ENCODE results near the gene CIROP. TPM values are rescaled to one million over a fixed set of nuclear protein-coding genes. Genes with fewer than 3 reads are reported as not detected.

Gene CIROP
- total RNA-seq = not detected
- long read RNA-seq, donor 1 = 0 reads
- long read RNA-seq, donor 2 = 0 reads

- intact Hi-C loops (cut with DNase I) = no loop called here
- no peak for DNase-seq (ENCODE audit: low spot score)
These were observed at the start of gene CIROP for GRCh38 chr14:23104591-23105347. TSS of gene CIROP (minus strand) at chr14:23104989. CDS start at chr14:23104920, 69 bp downstream.

GRCh38 chr14:23153851-23154796 is 49.3 kb upstream of the CIROP start:
- intact Hi-C loops (cut with DNase I) = no loop called here

DNA sequence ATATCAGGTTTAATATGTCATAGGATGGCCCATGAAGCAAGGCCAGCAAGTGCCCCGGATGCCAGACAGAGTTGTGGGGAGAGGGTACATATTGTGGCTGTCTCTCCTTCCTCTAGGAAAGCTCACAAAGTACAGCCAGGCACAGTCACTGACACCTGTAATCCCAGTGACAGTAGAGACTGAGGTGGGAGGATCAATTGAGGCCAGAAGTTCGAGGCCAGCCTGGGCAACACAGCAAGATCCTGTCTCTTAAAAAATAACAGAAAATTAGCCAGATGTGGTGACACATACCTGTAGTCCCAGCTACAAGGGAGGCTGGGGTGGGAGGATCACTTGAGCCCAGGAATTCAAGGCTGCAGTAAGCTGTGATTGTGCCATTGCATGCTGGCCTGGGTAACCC is 46.6 kb upstream of the CIROP start:
- intact Hi-C loops (cut with DNase I) = no loop called here
- DNase-seq (ENCODE audit: low spot score) = no peak

More at GRCh38 chr14:23153851-23154796, 49.3 kb upstream of the CIROP start:
- peak; percentile 97 for DNase-seq (ENCODE audit: low spot score)

DNA sequence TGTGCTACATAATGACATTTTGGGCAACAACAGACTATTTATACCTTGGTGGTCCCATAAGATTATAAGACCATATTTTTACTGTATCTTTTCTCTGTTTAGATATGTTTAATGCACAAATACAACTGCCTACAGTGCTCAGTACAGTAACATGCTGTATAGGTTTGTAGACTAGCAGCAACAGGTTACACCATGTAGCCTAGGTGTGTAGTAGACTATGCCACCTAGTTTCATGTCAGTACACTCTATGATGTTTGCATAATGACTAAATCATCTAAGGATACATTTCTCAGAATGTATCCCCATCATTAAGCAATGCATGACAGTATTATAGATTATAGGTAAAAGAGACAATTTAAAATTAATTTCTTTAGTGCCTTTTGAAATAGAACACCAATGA is 45.0 kb upstream of the CIROP start:
- intact Hi-C loops (cut with DNase I) = no loop called here
- DNase-seq (ENCODE audit: low spot score) = no peak

DNA sequence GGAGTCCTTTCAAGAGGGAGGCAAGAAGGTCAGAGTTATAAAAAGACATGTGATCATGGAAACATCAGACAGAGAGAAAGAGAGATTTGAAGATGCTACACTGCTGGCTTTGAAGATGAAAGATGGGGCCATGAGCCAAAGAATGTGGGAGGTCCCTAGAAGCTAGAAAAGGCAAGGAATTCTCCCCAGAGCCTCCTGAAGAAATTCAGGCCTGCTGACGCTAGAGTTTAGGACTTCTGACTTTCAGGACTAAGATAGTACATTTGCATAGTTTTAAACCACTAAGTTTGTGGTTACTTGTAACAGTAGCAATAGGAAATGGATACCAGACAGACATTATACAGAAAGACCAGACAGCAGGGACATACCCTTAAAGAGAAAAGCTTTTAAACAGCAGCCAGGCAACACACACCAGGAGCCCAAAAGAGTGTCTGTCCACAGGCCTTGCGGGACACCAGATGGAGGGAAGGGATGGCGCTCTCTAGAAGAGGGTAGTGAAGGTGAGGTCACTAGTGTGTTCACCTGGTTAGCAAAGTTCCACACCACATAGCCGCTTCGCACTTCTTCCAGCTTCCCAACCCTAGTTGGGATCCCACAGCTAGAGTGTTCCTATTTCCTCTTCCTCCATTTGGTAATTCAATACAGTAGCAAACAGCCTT is 43.9 kb upstream of the CIROP start:
- DNase-seq (ENCODE audit: low spot score) = no peak
- intact Hi-C loops (cut with DNase I) = no loop called here

DNA sequence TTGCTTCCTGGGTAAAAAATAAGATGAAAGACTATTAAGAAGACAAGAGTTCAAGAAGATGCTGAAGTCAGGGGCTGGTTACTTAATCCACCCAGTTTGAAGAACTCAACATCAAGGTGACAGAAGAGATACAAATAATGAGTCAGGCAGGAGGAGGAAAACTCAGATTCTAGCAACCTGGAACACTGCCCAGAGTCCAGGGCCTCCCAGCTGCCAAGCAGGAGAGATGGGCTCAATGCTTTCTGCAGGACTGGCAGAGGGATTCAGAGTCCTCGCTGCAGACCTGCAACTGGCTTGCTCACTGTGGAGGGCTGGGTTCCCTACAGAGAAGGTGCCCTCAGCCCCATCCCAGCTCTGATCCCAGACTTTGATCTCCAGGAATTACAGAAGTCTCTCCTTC is 42.9 kb upstream of the CIROP start:
- intact Hi-C loops (cut with DNase I) = no loop called here
- no peak for DNase-seq (ENCODE audit: low spot score)

DNA sequence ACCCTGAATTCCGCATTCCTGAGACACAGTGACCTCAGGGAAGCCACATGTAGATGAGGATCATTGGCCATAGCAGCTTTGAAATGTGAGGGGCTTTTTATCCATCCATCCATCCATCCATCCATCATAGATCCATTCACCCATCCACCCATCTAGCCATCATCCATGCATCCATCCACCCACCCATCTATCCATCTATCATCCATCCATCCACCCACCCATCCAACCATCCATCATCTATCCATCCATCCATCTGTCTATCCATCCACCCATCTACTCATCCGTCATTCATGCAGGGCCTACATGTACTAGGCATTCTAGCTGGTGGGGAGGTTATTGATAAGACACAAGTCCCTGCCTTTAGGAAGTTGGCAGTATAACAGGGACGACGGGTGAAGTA is 42.2 kb upstream of the CIROP start:
- intact Hi-C loops (cut with DNase I) = no loop called here
- DNase-seq (ENCODE audit: low spot score) = no peak

DNA sequence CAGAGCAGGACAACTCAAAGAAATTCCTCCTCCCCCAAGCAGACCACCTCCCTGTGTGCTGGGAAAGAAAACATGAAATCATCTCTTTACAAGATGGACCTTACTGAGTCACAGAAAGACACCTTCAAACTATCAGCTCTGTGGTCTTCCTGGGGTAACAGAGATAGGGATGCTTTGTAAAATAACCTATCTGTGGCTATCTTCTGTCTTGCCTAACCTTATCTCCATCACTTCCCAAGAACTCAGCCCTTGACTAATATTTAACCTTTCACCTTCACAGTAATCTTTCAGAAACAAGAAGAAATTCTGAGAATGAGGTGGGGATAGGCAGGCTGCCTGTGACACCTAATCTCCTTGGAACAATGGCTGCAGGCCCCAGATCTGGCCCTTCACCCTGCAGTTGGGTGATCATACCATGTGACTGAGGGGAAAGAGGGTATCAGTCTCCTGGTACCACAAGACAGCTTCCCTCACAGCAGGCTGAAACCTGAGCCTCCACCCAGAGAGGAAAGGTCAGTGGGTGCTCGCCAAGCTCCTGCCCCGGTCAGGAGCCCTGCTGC is 41.6 kb upstream of the CIROP start:
- intact Hi-C loops (cut with DNase I) = no loop called here
- no peak for DNase-seq (ENCODE audit: low spot score)

DNA sequence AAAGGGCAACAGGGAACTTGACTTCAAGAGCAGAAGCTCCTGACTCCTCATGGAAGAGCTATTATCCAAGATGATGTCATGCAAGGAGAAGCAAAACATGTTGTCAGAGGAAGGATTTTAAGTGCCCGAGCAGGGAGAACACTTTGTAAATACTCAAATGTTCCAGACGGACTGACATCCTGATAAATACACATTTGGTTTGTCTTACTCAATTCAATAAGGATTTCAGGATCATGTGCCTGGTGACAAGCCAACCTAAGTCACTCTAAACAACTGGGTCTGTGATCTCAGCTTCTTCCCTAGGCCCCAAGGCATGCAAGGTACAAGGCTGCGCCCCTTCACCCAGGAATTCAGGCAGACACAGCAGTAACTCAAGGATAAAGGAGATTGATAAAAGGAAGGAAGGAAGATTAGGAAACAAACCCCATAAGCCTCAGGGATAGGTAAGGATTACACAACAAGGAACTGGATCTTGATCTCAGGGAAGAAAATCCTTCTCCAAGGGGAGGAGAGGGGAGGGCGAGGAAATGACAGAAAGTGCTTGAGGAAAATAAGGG is 41.1 kb upstream of the CIROP start:
- intact Hi-C loops (cut with DNase I) = no loop called here
- DNase-seq (ENCODE audit: low spot score) = no peak

- intact Hi-C loops (cut with DNase I) = no loop called here
These were observed 39.1 kb upstream of the CIROP start for GRCh38 chr14:23143911-23144310.

GRCh38 chr14:23142826-23143225 is 38.0 kb upstream of the CIROP start:
- intact Hi-C loops (cut with DNase I) = no loop called here
- no peak for DNase-seq (ENCODE audit: low spot score)

More at GRCh38 chr14:23143911-23144310, 39.1 kb upstream of the CIROP start:
- DNase-seq (ENCODE audit: low spot score) = no peak

- intact Hi-C loops (cut with DNase I) = no loop called here
- peak; percentile 89 for DNase-seq (ENCODE audit: low spot score)
These were observed 37.1 kb upstream of the CIROP start for GRCh38 chr14:23141706-23142444.

DNA sequence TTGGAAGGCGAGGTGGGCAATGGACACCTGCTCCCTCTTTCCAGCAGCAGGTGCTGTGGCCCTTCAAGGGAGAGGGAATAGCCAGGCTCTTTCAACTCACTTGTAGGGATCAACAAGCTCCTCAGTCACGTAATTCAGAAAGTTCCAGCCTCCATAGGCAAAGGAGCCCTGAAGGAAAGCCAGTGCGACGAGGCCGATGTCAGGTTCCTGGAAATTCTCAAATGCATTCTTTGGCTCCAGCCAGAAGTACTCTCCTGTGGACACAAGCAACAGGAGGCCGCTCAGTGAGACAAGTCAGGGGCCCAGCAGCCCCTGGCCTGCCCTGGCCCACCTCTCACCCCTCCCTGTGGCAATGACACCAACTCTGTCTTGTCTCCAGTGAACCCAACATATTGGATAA is 35.6 kb upstream of the CIROP start:
- no peak for DNase-seq (ENCODE audit: low spot score)
- intact Hi-C loops (cut with DNase I) = no loop called here

DNA sequence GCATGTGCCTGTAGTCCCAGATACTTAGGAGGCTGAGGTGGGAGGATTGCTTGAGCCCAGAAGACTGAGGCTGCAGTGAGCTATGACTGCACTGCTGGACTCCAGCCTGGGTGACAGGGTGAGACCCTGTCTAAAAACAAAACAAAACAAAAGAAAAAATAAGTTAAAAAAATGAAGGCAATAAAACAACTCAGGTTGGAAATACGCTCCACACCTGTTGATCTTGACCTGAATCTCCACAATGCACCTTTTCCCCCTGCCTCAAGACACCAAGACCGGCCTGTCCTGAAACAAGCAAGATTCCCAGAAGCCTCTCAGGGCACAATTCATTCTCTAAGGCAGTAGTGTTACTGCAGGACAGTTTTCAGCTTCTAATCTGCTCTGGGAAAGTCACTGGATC is 35.1 kb upstream of the CIROP start:
- intact Hi-C loops (cut with DNase I) = no loop called here
- DNase-seq (ENCODE audit: low spot score) = no peak

- intact Hi-C loops (cut with DNase I) = no loop called here
- no peak for DNase-seq (ENCODE audit: low spot score)
These were observed 33.2 kb upstream of the CIROP start for GRCh38 chr14:23137813-23138535.

- intact Hi-C loops (cut with DNase I) = no loop called here
- DNase-seq (ENCODE audit: low spot score) = no peak
These were observed 32.5 kb upstream of the CIROP start for GRCh38 chr14:23137192-23137812.

DNA sequence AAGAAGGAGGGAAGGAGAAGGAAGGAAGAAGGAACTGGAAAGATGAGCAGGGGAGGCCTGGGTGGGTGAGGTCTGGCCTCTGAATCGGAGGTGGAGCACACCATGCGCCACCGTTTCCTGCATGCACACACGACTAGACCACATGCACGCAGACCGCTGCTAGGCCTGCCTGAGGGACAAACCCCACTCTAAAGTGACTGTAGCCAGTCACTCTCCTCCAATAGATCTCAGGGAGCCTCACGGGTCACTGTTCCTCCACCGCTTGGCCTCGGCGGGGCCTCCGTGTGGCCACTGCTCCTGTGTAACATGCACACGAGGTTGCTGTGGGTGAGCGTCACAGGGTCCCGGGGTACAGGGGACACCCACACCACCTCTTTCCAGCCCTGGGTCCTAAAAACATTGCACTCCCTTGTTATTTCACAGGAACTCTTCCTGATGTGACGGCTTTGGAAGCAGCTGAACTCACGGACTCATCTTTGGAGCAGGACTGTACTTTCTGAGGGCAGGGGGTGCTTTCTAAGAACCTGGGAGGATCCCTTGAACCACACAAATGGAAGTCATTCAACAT is 31.9 kb upstream of the CIROP start:
- DNase-seq (ENCODE audit: low spot score) = no peak
- intact Hi-C loops (cut with DNase I) = no loop called here

All from posterior vena cava (tissue), 2 donors.